ENCODE measurements around the gene PPIP5K2.

The PPIP5K2 gene

GRCh38 chr5:103209065-103209464, 89.0 kb downstream of the PPIP5K2 start:
- Mint-ChIP-seq H3K4me1 (peaks cover 4% of the 10 kb centered on the region), H3K36me3 (ENCODE audit: low read depth) (peaks cover 36% of the 10 kb centered on the region), H3K4me3 (no peak overlapping the region), H3K27me3 (ENCODE audit: low read depth) (no peaks in the 10 kb centered on the region), H3K27ac (no peak overlapping the region), H3K9me3 (no peaks in the 10 kb centered on the region)
- TF ChIP-seq, protein P1, sequence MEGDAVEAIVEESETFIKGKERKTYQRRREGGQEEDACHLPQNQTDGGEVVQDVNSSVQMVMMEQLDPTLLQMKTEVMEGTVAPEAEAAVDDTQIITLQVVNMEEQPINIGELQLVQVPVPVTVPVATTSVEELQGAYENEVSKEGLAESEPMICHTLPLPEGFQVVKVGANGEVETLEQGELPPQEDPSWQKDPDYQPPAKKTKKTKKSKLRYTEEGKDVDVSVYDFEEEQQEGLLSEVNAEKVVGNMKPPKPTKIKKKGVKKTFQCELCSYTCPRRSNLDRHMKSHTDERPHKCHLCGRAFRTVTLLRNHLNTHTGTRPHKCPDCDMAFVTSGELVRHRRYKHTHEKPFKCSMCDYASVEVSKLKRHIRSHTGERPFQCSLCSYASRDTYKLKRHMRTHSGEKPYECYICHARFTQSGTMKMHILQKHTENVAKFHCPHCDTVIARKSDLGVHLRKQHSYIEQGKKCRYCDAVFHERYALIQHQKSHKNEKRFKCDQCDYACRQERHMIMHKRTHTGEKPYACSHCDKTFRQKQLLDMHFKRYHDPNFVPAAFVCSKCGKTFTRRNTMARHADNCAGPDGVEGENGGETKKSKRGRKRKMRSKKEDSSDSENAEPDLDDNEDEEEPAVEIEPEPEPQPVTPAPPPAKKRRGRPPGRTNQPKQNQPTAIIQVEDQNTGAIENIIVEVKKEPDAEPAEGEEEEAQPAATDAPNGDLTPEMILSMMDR (IDR thresholded peaks at IDR 0.05; ENCODE audit: unreplicated experiment in 3 of 3), result no peak

DNA sequence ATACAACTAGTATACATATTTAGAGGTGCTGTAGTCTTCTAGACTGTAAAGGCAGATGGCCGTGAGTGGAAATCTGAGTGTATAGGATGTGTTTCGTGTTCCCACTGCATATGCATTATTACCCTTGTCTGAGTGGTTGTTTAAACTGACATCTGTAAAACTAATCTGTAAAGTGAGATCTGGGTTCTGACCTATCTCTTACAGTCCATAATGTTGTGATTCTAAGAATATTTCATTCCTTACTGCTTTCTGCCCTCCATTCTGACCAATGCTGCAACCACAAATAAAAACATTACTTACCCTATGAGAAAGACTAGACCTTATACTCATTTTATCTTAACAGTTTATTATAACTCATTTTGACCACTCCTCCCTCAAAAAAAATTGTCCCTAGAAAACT, 90.9 kb downstream of the PPIP5K2 start:
- Mint-ChIP-seq H3K4me3 (no peak overlapping the region), H3K36me3 (ENCODE audit: low read depth) (peaks cover 19% of the 10 kb centered on the region), H3K27me3 (ENCODE audit: low read depth) (no peaks in the 10 kb centered on the region), H3K9me3 (no peaks in the 10 kb centered on the region), H3K27ac (peak overlapping the region in 2 of 3 experiments; percentile 19 to 20), H3K4me1 (peaks cover 4% of the 10 kb centered on the region)
- TF ChIP-seq, protein P1 (IDR thresholded peaks at IDR 0.05; ENCODE audit: unreplicated experiment in 3 of 3), result no peak

GRCh38 chr5:103211576-103212561, 91.8 kb downstream of the PPIP5K2 start:
- H3K4me3 Mint-ChIP-seq, result no peak overlapping the region
- peaks cover 8% of the 10 kb centered on the region for H3K4me1 Mint-ChIP-seq
- no peaks in the 10 kb centered on the region for H3K27me3 Mint-ChIP-seq (ENCODE audit: low read depth)
- TF ChIP-seq, protein P1 (IDR thresholded peaks at IDR 0.05; ENCODE audit: unreplicated experiment in 3 of 3), result no peak
- peaks cover 12% of the 10 kb centered on the region for H3K36me3 Mint-ChIP-seq (ENCODE audit: low read depth)
- peak overlapping the region in 1 of 3 experiments; percentile 26 for H3K27ac Mint-ChIP-seq
- H3K9me3 Mint-ChIP-seq, result no peaks in the 10 kb centered on the region

- H3K4me1 Mint-ChIP-seq, result peaks cover 8% of the 10 kb centered on the region
- peaks cover 6% of the 10 kb centered on the region for H3K36me3 Mint-ChIP-seq (ENCODE audit: low read depth)
- H3K9me3 Mint-ChIP-seq, result no peaks in the 10 kb centered on the region
- peak overlapping the region in 1 of 3 experiments; percentile 3 for H3K27ac Mint-ChIP-seq
- no peak overlapping the region for H3K4me3 Mint-ChIP-seq
- no peaks in the 10 kb centered on the region for H3K27me3 Mint-ChIP-seq (ENCODE audit: low read depth)
- TF ChIP-seq, protein P1 (IDR thresholded peaks at IDR 0.05; ENCODE audit: unreplicated experiment in 3 of 3), result no peak
These were observed 96.0 kb downstream of the PPIP5K2 start for GRCh38 chr5:103216137-103216536.

GRCh38 chr5:103216697-103217096, 96.6 kb downstream of the PPIP5K2 start:
- H3K27ac Mint-ChIP-seq, result no peak overlapping the region
- peaks cover 6% of the 10 kb centered on the region for H3K36me3 Mint-ChIP-seq (ENCODE audit: low read depth)
- TF ChIP-seq, protein P1 (IDR thresholded peaks at IDR 0.05; ENCODE audit: unreplicated experiment in 3 of 3), result no peak
- no peak overlapping the region for H3K4me3 Mint-ChIP-seq
- peaks cover 8% of the 10 kb centered on the region for H3K4me1 Mint-ChIP-seq
- no peaks in the 10 kb centered on the region for H3K27me3 Mint-ChIP-seq (ENCODE audit: low read depth)
- H3K9me3 Mint-ChIP-seq, result no peaks in the 10 kb centered on the region
